Measurements from ENCODE around the gene GSTO2.

Gene GSTO2

DNA sequence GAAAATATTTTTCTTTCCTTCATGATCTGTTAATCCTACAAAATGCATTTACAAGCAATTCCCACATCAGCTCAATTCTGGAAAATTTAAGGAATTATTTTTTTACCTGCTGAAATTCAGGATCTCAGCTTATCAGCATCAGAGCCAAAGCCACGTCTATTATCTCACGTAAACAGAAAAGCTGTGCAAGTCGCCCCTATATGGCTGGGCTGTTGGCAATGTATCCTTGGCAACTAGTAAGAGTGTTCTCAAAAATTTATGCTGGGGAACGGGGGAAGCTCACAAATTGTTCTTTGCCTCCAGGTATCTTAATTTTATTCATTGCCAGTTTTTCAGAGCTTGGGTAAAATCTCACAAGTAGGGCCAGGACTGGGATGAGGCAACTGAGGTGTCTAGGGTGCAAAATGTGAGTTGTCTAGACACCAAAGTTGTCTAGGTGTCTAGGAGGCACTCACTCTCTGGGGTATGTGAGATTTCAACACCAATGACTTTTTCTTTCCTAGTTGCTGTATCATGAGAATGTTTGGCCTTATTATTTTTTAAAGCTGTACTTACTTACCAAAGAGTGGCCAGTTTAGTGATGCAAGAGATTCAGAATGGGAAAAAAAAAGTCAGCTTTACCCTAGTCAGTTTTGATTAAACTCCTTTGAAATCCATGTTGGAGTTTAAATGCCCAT, 5.1 kb downstream of the GSTO2 start:
- H2AFZ ChIP-seq (ENCODE audit: low read length): peak overlapping the region; percentile 78

DNA sequence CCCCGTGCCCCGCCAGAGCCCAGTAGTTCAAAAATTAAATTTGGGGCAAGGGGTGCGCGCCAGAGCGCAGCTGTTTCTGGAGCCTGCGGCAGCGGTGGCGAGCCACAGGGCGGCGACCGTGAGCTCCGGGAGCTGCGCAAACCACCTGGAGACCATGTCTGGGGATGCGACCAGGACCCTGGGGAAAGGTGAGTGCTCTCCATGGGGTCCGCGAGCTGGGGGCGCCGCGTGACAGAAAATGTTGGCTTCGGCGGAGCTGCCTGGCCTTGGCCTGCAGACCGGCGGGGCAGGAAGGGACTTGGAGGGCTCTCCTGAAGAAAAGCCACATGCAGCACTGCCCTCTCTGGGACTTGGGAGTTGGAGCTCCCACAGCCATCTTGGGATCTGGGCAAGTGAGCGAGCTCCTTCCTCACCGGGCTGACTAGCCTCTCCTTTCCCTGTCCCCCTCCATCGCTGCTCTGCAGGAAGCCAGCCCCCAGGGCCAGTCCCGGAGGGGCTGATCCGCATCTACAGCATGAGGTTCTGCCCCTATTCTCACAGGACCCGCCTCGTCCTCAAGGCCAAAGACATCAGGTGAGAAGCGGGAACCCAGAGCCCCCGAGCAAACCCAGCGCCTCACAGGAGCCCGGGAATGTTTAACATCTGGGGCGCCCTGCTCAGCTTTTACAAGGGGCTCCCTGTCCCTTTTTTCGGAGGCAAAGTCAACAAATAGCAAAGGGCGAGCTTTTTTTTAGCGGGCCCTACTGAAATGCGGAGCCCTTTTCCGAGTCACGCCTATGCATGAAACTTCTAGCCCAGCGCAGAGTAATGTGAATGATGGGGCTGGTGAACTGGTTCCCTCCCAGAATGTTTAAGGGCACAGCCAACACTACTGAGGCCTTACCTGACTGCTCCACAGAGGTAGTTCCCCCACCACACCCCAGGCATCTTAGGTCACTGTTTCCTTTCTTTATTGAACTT, 6.1 kb downstream of the GSTO2 start:
- H3K9me2 ChIP-seq (replicated peaks; ENCODE audit: insufficient read depth, low read length): no peaks in the 10 kb centered on the region
- H3K79me2 ChIP-seq (ENCODE audit: low read length): no peaks in the 10 kb centered on the region
- peak overlapping the region; percentile 78 for H3K4me2 ChIP-seq (ENCODE audit: low read depth, low read length)
- H3K27ac ChIP-seq (ENCODE audit: low read length): no peak overlapping the region
- H3K9me3 ChIP-seq (replicated peaks; ENCODE audit: insufficient read depth, low read length): no peaks in the 10 kb centered on the region
- DNase-seq: peak; percentile 27
- no peaks in the 10 kb centered on the region for H4K20me1 ChIP-seq (ENCODE audit: insufficient read depth, low read length)
- 0 out of 2 replicates have a peak, but pooled peaks cover 4% of the 10 kb centered on the region for H3K27me3 ChIP-seq (replicated peaks; ENCODE audit: insufficient read depth, low read length)
- TF ChIP-seq, protein P1, sequence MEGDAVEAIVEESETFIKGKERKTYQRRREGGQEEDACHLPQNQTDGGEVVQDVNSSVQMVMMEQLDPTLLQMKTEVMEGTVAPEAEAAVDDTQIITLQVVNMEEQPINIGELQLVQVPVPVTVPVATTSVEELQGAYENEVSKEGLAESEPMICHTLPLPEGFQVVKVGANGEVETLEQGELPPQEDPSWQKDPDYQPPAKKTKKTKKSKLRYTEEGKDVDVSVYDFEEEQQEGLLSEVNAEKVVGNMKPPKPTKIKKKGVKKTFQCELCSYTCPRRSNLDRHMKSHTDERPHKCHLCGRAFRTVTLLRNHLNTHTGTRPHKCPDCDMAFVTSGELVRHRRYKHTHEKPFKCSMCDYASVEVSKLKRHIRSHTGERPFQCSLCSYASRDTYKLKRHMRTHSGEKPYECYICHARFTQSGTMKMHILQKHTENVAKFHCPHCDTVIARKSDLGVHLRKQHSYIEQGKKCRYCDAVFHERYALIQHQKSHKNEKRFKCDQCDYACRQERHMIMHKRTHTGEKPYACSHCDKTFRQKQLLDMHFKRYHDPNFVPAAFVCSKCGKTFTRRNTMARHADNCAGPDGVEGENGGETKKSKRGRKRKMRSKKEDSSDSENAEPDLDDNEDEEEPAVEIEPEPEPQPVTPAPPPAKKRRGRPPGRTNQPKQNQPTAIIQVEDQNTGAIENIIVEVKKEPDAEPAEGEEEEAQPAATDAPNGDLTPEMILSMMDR (IDR thresholded peaks at IDR 0.05; ENCODE audit: low read length): peak; percentile 79
- no peak for TF ChIP-seq EZH2phosphoT487 (IDR thresholded peaks at IDR 0.05; ENCODE audit: low read length)
- peak overlapping the region; percentile 78 for H2AFZ ChIP-seq (ENCODE audit: low read length)
- H3K4me1 ChIP-seq (ENCODE audit: low read length): no peaks in the 10 kb centered on the region
- peak overlapping the region; percentile 17; the same call in 1 of the 2 replicates for H3K9ac ChIP-seq (ENCODE audit: low read length)
- H3K36me3 ChIP-seq (replicated peaks; ENCODE audit: insufficient read depth, low read length): no peaks in the 10 kb centered on the region
- H3F3A ChIP-seq (ENCODE audit: insufficient read depth, low read length): no peaks in the 10 kb centered on the region
- peak overlapping the region; percentile 46 for H3K4me3 ChIP-seq (ENCODE audit: low read length)

More for the DNA sequence above, 5.1 kb downstream of the GSTO2 start:
- TF ChIP-seq EZH2 (optimal IDR thresholded peaks at IDR 0.05; ENCODE audit: low read depth, low read length) (no peak), EZH2phosphoT487 (IDR thresholded peaks at IDR 0.05; ENCODE audit: low read length) (no peak)
- TF ChIP-seq, protein P1 (IDR thresholded peaks at IDR 0.05; ENCODE audit: low read length): no peak
- H3K4me1 ChIP-seq (ENCODE audit: low read length): no peaks in the 10 kb centered on the region
- no peaks in the 10 kb centered on the region for H3K36me3 ChIP-seq (replicated peaks; ENCODE audit: insufficient read depth, low read length)
- no peak overlapping the region; the same call in 1 of the 2 replicates for H3K4me2 ChIP-seq (ENCODE audit: low read depth, low read length)
- H3K27me3 ChIP-seq (replicated peaks; ENCODE audit: insufficient read depth, low read length): 0 out of 2 replicates have a peak, but pooled peaks cover 4% of the 10 kb centered on the region
- H3F3A ChIP-seq (ENCODE audit: insufficient read depth, low read length): no peaks in the 10 kb centered on the region
- H3K9ac ChIP-seq (ENCODE audit: low read length): no peak overlapping the region
- H3K27ac ChIP-seq (ENCODE audit: low read length): no peak overlapping the region
- H3K9me3 ChIP-seq (replicated peaks; ENCODE audit: insufficient read depth, low read length): no peaks in the 10 kb centered on the region
- no peaks in the 10 kb centered on the region for H4K20me1 ChIP-seq (ENCODE audit: insufficient read depth, low read length)
- no peaks in the 10 kb centered on the region for H3K9me2 ChIP-seq (replicated peaks; ENCODE audit: insufficient read depth, low read length)
- H3K4me3 ChIP-seq (ENCODE audit: low read length): no peak overlapping the region
- DNase-seq: no peak
- H3K79me2 ChIP-seq (ENCODE audit: low read length): no peaks in the 10 kb centered on the region

DNA sequence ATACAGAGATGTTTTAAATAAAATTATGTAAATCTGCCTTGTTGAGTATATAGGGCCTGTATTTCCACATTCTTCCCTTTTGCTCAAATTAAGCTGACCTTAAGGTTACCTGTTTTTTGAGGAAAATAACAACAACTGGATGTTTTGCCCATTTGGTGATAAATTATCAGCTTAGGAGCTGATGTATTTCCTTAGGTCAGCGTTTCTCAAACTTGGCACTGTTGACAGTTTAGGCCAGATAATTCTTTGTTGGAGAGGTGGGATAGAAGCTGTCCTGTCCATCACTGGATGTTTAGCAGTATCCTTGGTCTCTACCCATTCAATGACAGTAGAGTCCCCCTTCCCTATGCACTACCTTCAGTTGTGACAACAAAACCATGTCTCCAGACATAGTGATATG, 7.2 kb downstream of the GSTO2 start:
- no peaks in the 10 kb centered on the region for H3K4me1 ChIP-seq (ENCODE audit: low read length)
- no peaks in the 10 kb centered on the region for H4K20me1 ChIP-seq (ENCODE audit: insufficient read depth, low read length)
- no peaks in the 10 kb centered on the region for H3K79me2 ChIP-seq (ENCODE audit: low read length)
- H3K27ac ChIP-seq (ENCODE audit: low read length): no peak overlapping the region
- no peak overlapping the region for H3K4me2 ChIP-seq (ENCODE audit: low read depth, low read length)
- H3K9me3 ChIP-seq (replicated peaks; ENCODE audit: insufficient read depth, low read length): no peaks in the 10 kb centered on the region
- H3K9ac ChIP-seq (ENCODE audit: low read length): no peak overlapping the region
- DNase-seq: no peak
- no peaks in the 10 kb centered on the region for H3K36me3 ChIP-seq (replicated peaks; ENCODE audit: insufficient read depth, low read length)
- H3K9me2 ChIP-seq (replicated peaks; ENCODE audit: insufficient read depth, low read length): no peaks in the 10 kb centered on the region
- H3K4me3 ChIP-seq (ENCODE audit: low read length): no peak overlapping the region
- H3F3A ChIP-seq (ENCODE audit: insufficient read depth, low read length): no peaks in the 10 kb centered on the region
- H3K27me3 ChIP-seq (replicated peaks; ENCODE audit: insufficient read depth, low read length): 0 out of 2 replicates have a peak, but pooled peaks cover 4% of the 10 kb centered on the region
- TF ChIP-seq, protein P1 (IDR thresholded peaks at IDR 0.05; ENCODE audit: low read length): no peak
- TF ChIP-seq EZH2 (optimal IDR thresholded peaks at IDR 0.05; ENCODE audit: low read depth, low read length): no peak
- no peak for TF ChIP-seq EZH2phosphoT487 (IDR thresholded peaks at IDR 0.05; ENCODE audit: low read length)
- H2AFZ ChIP-seq (ENCODE audit: low read length): no peak overlapping the region

Measured in MM.1S (cell line).